Liver (tissue), 3 donors: Measurements from ENCODE around the gene ARTN.

Experiments
- CTCF ChIP-seq: fragments of 150-350 bp; IDR thresholded peaks from 2 replicates; pipeline ENCODE4 v1.5.1; 2017; ENCODE audit warnings: improper control_type of control experiment, low read depth, low read length; ENCODE audit not compliant: missing input control
- EGR1 ChIP-seq, 2 donors: IDR thresholded peaks; 2 replicates each; pipeline ENCODE4 v1.6.1; 2016 to 2018; ENCODE audit warnings: antibody characterized with exemption in 2 of 2, low read depth in 2 of 2
- GABPA ChIP-seq, 2 donors: IDR thresholded peaks in 1 of 2; conservative IDR thresholded peaks in 1 of 2; 2 replicates each; pipeline ENCODE4 v1.6.1; 2016; ENCODE audit warnings: antibody characterized with exemption in 2 of 2, mild to moderate bottlenecking in 1 of 2, moderate library complexity in 1 of 2
- RXRA ChIP-seq, 2 donors: IDR thresholded peaks; 2 replicates each; pipeline ENCODE4 v1.6.1; 2017 to 2018; ENCODE audit warnings: antibody characterized with exemption in 2 of 2, mild to moderate bottlenecking in 1 of 2
- donor health status: healthy.
- donor health status: healthy.

GRCh38 chr1:43979261-43979527 lies 45.6 kb downstream of the ARTN start:
- no peak for TF ChIP-seq RXRA (IDR thresholded peaks at IDR 0.05)
- TF ChIP-seq GABPA (IDR thresholded peaks at IDR 0.05 in 1 of 2, conservative IDR thresholded peaks at IDR 0.05 in 1 of 2): no peak
- TF ChIP-seq EGR1 (IDR thresholded peaks at IDR 0.05; ENCODE audit: low read depth in 2 of 2): no peak
- TF ChIP-seq CTCF: no peak
